ENCODE measurements around the gene MAGI2. TPM values are rescaled to one million over a fixed set of nuclear protein-coding genes. Genes with fewer than 3 reads are reported as not detected.

Gene MAGI2
- total RNA-seq, 1 experiment from 2014 or later = 0.22 TPM

DNA sequence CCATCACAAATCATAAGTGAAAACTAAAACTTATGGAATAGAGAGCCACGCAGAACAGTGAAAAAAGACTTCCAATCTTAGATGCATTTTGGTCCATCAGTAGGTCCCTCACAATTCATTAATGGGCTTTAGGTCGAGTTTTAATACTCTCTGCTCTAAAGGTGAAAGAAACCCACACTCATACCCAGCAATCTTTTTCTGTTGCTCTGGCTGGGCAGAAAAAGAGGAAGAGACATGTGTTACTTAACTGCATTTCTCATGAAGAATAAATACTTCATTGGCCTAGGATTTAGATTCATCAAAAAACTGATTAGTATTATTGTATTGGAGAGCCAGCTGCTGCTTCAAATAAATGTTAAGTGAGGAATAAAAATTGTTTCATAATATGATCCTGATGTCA is 1009.2 kb downstream of the MAGI2 start:
- RAD21 ChIA-PET (ENCODE audit: low non-redundant PET in 1 of 2, low total read pairs in 2 of 2, uncharacterized antibody in 2 of 2, unreplicated experiment in 2 of 2) = no interaction called here
- CTCF ChIA-PET = no interaction called here
- ATAC-seq = no peak
- Histone ChIP-seq H3K27ac (ENCODE audit: low read depth, low read length) (no peak overlapping the region), H3K9ac (ENCODE audit: low read length) (no peak overlapping the region), H3K4me1 (ENCODE audit: control insufficient read depth in 1 of 2, insufficient read depth in 2 of 2, low read length in 2 of 2) (no peaks in the 10 kb centered on the region), H3K79me2 (ENCODE audit: insufficient read depth, low read length) (no peaks in the 10 kb centered on the region), H3K36me3 (ENCODE audit: control insufficient read depth in 1 of 2, insufficient read depth in 2 of 2, low read length in 2 of 2) (no peaks in the 10 kb centered on the region), H3K9me3 (ENCODE audit: control insufficient read depth in 1 of 2, insufficient read depth in 1 of 2, low read depth in 1 of 2, low read length in 2 of 2) (no peaks in the 10 kb centered on the region), H3K9me2 (ENCODE audit: insufficient read depth) (no peaks in the 10 kb centered on the region), H4K20me1 (ENCODE audit: insufficient read depth) (no peaks in the 10 kb centered on the region), H3K4me2 (ENCODE audit: low read length) (no peak overlapping the region), H3K4me3 (replicated peaks in 1 of 2; ENCODE audit: low read depth in 1 of 2, low read length in 2 of 2) (no peak overlapping the region), H2AFZ (ENCODE audit: low read depth, low read length, poor library complexity, severe bottlenecking) (no peak overlapping the region), H3K27me3 (ENCODE audit: insufficient read depth, low read length) (peaks cover 12% of the 10 kb centered on the region; the same call in 1 of the 2 replicates)
- POLR2A ChIA-PET = no interaction called here
- DNase-seq (ENCODE audit: low read depth, low spot score) = no peak
- TF ChIP-seq TCF7L2 (IDR thresholded peaks at IDR 0.05; ENCODE audit: borderline replicate concordance, extremely low read depth, insufficient read depth, insufficient read length) (no peak), JUND (IDR thresholded peaks at IDR 0.05) (no peak), POLR2A (IDR thresholded peaks at IDR 0.05; ENCODE audit: borderline replicate concordance, extremely low read depth, insufficient read depth, insufficient read length) (no peak), CEBPB (IDR thresholded peaks at IDR 0.05; ENCODE audit: low read depth) (no peak), RAD21 (IDR thresholded peaks at IDR 0.05; ENCODE audit: low read depth) (no peak), ELF1 (IDR thresholded peaks at IDR 0.05; ENCODE audit: borderline replicate concordance, low read depth) (no peak), SP1 (IDR thresholded peaks at IDR 0.05; ENCODE audit: low read depth) (no peak), YY1 (IDR thresholded peaks at IDR 0.05; ENCODE audit: extremely low read depth, insufficient replicate concordance, low read depth, low read length) (no peak), SIN3A (IDR thresholded peaks at IDR 0.05; ENCODE audit: low read depth) (no peak), ZFX (IDR thresholded peaks at IDR 0.05) (no peak), POLR2AphosphoS5 (IDR thresholded peaks at IDR 0.05; ENCODE audit: low read depth, low read length) (no peak), FOSL1 (IDR thresholded peaks at IDR 0.05; ENCODE audit: low read depth) (no peak), EZH2 (IDR thresholded peaks at IDR 0.05) (no peak)
- TF ChIP-seq, protein P1, sequence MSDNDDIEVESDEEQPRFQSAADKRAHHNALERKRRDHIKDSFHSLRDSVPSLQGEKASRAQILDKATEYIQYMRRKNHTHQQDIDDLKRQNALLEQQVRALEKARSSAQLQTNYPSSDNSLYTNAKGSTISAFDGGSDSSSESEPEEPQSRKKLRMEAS (IDR thresholded peaks at IDR 0.05) = no peak
- TF ChIP-seq, protein P2, sequence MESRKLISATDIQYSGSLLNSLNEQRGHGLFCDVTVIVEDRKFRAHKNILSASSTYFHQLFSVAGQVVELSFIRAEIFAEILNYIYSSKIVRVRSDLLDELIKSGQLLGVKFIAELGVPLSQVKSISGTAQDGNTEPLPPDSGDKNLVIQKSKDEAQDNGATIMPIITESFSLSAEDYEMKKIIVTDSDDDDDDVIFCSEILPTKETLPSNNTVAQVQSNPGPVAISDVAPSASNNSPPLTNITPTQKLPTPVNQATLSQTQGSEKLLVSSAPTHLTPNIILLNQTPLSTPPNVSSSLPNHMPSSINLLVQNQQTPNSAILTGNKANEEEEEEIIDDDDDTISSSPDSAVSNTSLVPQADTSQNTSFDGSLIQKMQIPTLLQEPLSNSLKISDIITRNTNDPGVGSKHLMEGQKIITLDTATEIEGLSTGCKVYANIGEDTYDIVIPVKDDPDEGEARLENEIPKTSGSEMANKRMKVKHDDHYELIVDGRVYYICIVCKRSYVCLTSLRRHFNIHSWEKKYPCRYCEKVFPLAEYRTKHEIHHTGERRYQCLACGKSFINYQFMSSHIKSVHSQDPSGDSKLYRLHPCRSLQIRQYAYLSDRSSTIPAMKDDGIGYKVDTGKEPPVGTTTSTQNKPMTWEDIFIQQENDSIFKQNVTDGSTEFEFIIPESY (IDR thresholded peaks at IDR 0.05; ENCODE audit: extremely low read depth, insufficient replicate concordance, low read length) = no peak
- intact Hi-C loops (cut with micrococcal nuclease) = no loop called here
- BruUV-seq (replicated peaks) = no TSS peak
